ENCODE data around the gene FBXW8.
"Not testable (repeated sequence)": the region's sequence is repeated elsewhere in the genome, so short reads cannot be mapped to it uniquely, and the experiment has no call there.

FBXW8 gene

GRCh38 chr12:117042171-117042842 lies 131.6 kb downstream of the FBXW8 start:
- no peak for DNase-seq

- DNase-seq = no peak
These were observed 132.1 kb downstream of the FBXW8 start for GRCh38 chr12:117042862-117043261.

GRCh38 chr12:117044311-117044710 lies 133.6 kb downstream of the FBXW8 start:
- DNase-seq = no peak

- no peak for DNase-seq
These were observed 134.0 kb downstream of the FBXW8 start for GRCh38 chr12:117044790-117045159.

GRCh38 chr12:117045160-117046010 lies 134.6 kb downstream of the FBXW8 start:
- DNase-seq = no peak

GRCh38 chr12:117046011-117046369 lies 135.2 kb downstream of the FBXW8 start:
- no peak for DNase-seq

- no peak for DNase-seq
These were observed 135.7 kb downstream of the FBXW8 start for GRCh38 chr12:117046425-117046824.

GRCh38 chr12:117046861-117047530 lies 136.2 kb downstream of the FBXW8 start:
- DNase-seq = no peak

- DNase-seq = no peak
These were observed 137.2 kb downstream of the FBXW8 start for GRCh38 chr12:117047810-117048584.

- DNase-seq = no peak
These were observed 137.8 kb downstream of the FBXW8 start for GRCh38 chr12:117048585-117048904.

GRCh38 chr12:117049295-117049694 lies 138.5 kb downstream of the FBXW8 start:
- no peak for DNase-seq

- DNase-seq = no peak
These were observed 139.3 kb downstream of the FBXW8 start for GRCh38 chr12:117050060-117050459.

- no peak for DNase-seq
These were observed 140.6 kb downstream of the FBXW8 start for GRCh38 chr12:117051380-117051779.

- no peak for DNase-seq
These were observed 141.8 kb downstream of the FBXW8 start for GRCh38 chr12:117052386-117053049.

- DNase-seq = no peak
These were observed 142.3 kb downstream of the FBXW8 start for GRCh38 chr12:117053050-117053400.

- no peak for DNase-seq
These were observed 142.9 kb downstream of the FBXW8 start for GRCh38 chr12:117053597-117054201.

- DNase-seq = no peak
These were observed 143.5 kb downstream of the FBXW8 start for GRCh38 chr12:117054279-117054678.

GRCh38 chr12:117057626-117058025 lies 146.9 kb downstream of the FBXW8 start:
- not testable (repeated sequence) for DNase-seq

GRCh38 chr12:117058442-117059072 lies 147.8 kb downstream of the FBXW8 start:
- no peak for DNase-seq

- no peak for DNase-seq
These were observed 148.4 kb downstream of the FBXW8 start for GRCh38 chr12:117059156-117059555.

- no peak for DNase-seq
These were observed 149.6 kb downstream of the FBXW8 start for GRCh38 chr12:117060246-117060928.
